A549 treated with AZD9567 at 1 μM for 4 hours (cell line): ENCODE results near the gene GIPC1. TPM values are rescaled to one million over a fixed set of nuclear protein-coding genes. Genes with fewer than 3 reads are reported as not detected.

Experiments
- total RNA-seq: library from RNA; stranded (reverse); fragments of 200-300 nt; extraction: Qiagen RNA extraction; gene quantifications from 5 replicates; pipeline ENCODE4 v1.2.3, GENCODE V29; 2022; ENCODE audit not compliant: insufficient read depth

Gene GIPC1
- 99.1 to 138 TPM (median 130 TPM) in 5 replicates for total RNA-seq

GRCh38 chr19:14496029-14496833 lies at the start of gene GIPC1:
GIPC1 (minus strand) TSS chr19:14496127; CDS start chr19:14482976, 13,151 bp downstream.

GRCh38 chr19:14529254-14530004 lies 33.5 kb upstream of the GIPC1 start, which contains the start of gene TECR:
TECR (plus strand) TSS chr19:14529594; CDS start chr19:14529697, 103 bp downstream.

GRCh38 chr19:14517840-14518505 lies 22.0 kb upstream of the GIPC1 start, which contains the start of gene DNAJB1:
DNAJB1 (minus strand) TSS chr19:14518397; CDS start chr19:14518349, 48 bp downstream.

GRCh38 chr19:14475251-14476073 lies 20.5 kb downstream of the GIPC1 start, which contains the start of gene PTGER1:
PTGER1 (minus strand) TSS chr19:14475354; CDS start chr19:14474320, 1,034 bp downstream.

GRCh38 chr19:14432791-14433553 lies 63.0 kb downstream of the GIPC1 start, which contains the start of gene PKN1:
PKN1 (plus strand) TSS chr19:14433306; CDS start chr19:14433522, 216 bp downstream.

Other genes with a start within 250 kb of the GIPC1 start
- gene ADGRE5, start 114.7 kb downstream of the GIPC1 start, total RNA-seq = 74.5 to 92.9 TPM (median 84.4 TPM) in 5 replicates
- gene DDX39A, start 76.8 kb downstream of the GIPC1 start, total RNA-seq = 123 to 134 TPM (median 125 TPM) in 5 replicates
- 68.6 to 74.5 TPM (median 68.8 TPM) in 5 replicates for gene PKN1, start 62.8 kb downstream of the GIPC1 start, total RNA-seq
- 0.07 to 0.14 TPM (median 0.10 TPM) in 4 of 5 replicates, not detected in the other for gene PTGER1, start 20.8 kb downstream of the GIPC1 start, total RNA-seq
- gene DNAJB1, start 22.3 kb upstream of the GIPC1 start, total RNA-seq = 192 to 225 TPM (median 194 TPM) in 5 replicates
- 134 to 187 TPM (median 185 TPM) in 5 replicates for gene TECR, start 33.5 kb upstream of the GIPC1 start, total RNA-seq
- gene NDUFB7, start 75.9 kb upstream of the GIPC1 start, total RNA-seq = 192 to 202 TPM (median 196 TPM) in 5 replicates
- gene CLEC17A, start 87.0 kb upstream of the GIPC1 start, total RNA-seq = 0.06 TPM in 1 of 5 replicates, not detected in the others
- not detected in 5 replicates for gene ADGRE3, start 178.7 kb upstream of the GIPC1 start, total RNA-seq
- gene ZNF333, start 193.9 kb upstream of the GIPC1 start, total RNA-seq = 0.77 to 3.7 TPM (median 3.3 TPM) in 5 replicates